ENCODE data around the gene CHRM2. TPM values are rescaled to one million over a fixed set of nuclear protein-coding genes. Genes with fewer than 3 reads are reported as not detected.

The CHRM2 gene
- total RNA-seq, 4 donors from 2014 or later = 6.6 to 29.5 (median 10.7) TPM

GRCh38 chr7:136947347-136947746, 78.9 kb downstream of the CHRM2 start:
- DNase-seq = no peak
- intact Hi-C loops (cut with DNase I; ENCODE audit: low total_unique reads) (no loop called here), in situ Hi-C loops (cut with MboI; ENCODE audit: low pct_ligation_motif_present in 1 of 4, low pct_unique_long_range_greater_than_20kb in 1 of 4, low sequenced_read_pairs in 3 of 4) (no loop called here)
- TF ChIP-seq EP300 (IDR thresholded peaks at IDR 0.05; ENCODE audit: low read depth) (no peak), POLR2A (IDR thresholded peaks at IDR 0.05) (no peak), POLR2AphosphoS5 (IDR thresholded peaks at IDR 0.05) (no peak)
- TF ChIP-seq, protein P1, sequence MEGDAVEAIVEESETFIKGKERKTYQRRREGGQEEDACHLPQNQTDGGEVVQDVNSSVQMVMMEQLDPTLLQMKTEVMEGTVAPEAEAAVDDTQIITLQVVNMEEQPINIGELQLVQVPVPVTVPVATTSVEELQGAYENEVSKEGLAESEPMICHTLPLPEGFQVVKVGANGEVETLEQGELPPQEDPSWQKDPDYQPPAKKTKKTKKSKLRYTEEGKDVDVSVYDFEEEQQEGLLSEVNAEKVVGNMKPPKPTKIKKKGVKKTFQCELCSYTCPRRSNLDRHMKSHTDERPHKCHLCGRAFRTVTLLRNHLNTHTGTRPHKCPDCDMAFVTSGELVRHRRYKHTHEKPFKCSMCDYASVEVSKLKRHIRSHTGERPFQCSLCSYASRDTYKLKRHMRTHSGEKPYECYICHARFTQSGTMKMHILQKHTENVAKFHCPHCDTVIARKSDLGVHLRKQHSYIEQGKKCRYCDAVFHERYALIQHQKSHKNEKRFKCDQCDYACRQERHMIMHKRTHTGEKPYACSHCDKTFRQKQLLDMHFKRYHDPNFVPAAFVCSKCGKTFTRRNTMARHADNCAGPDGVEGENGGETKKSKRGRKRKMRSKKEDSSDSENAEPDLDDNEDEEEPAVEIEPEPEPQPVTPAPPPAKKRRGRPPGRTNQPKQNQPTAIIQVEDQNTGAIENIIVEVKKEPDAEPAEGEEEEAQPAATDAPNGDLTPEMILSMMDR (IDR thresholded peaks at IDR 0.05) = no peak
- Histone ChIP-seq H3K9me3 (no peaks in the 10 kb centered on the region), H3K4me3 (no peak overlapping the region), H3K4me1 (no peaks in the 10 kb centered on the region), H3K27me3 (no peaks in the 10 kb centered on the region), H3K36me3 (no peaks in the 10 kb centered on the region), H3K27ac (no peak overlapping the region)

DNA sequence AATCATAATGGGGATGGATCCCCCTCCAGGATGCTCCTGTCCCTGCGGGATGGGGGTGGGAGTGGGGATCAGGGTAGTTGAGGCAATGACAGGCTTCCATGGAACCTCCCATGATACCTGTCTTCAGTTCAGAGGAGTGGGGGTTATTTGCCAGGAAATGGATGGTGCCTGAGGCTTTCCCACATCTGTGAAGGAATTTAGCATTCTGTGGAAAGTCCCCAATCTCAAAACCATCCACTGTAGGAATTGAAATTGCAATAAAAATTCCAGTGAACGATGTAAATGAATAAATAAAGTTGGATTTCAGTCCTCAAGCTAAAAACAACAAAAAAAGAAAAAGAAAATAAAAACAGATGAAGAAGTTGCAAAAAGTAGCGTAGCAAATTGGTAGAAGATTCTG, 81.9 kb downstream of the CHRM2 start:
- in situ Hi-C loops (cut with MboI; ENCODE audit: low pct_ligation_motif_present in 1 of 4, low pct_unique_long_range_greater_than_20kb in 1 of 4, low sequenced_read_pairs in 3 of 4) = no loop called here
- Histone ChIP-seq H3K4me1 (no peaks in the 10 kb centered on the region), H3K4me3 (no peak overlapping the region), H3K9me3 (no peaks in the 10 kb centered on the region), H3K27ac (no peak overlapping the region), H3K36me3 (no peaks in the 10 kb centered on the region), H3K27me3 (no peaks in the 10 kb centered on the region)
- intact Hi-C loops (cut with DNase I; ENCODE audit: low total_unique reads) = no loop called here
- TF ChIP-seq, protein P1 (IDR thresholded peaks at IDR 0.05) = no peak
- TF ChIP-seq EP300 (IDR thresholded peaks at IDR 0.05; ENCODE audit: low read depth) = no peak
- TF ChIP-seq POLR2A (IDR thresholded peaks at IDR 0.05) = no peak
- TF ChIP-seq POLR2AphosphoS5 (IDR thresholded peaks at IDR 0.05) = no peak
- WGBS, 2 donors (ENCODE audit: low coverage in 1 of 2) = 68 to 69% methylated on average over 3 of the region's 3 CpGs
- DNase-seq = no peak

DNA sequence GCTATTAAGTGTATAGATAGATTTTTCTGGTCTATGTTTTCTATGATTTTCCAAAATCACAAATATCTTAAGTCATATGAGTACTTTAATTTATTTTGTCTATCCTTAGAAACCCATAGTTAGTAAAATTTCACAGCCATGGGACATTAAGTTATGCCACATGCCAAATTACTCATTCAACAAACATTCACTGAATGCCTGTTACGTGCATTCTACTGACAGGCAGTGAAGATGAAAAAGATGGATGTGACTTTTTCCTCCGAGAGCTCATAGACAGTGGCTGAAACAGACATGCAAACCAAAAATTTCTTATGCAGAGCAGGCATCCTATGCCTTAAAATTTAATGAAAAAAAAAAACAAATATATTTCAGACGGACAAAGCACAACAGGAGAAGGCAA, 84.9 kb downstream of the CHRM2 start:
- in situ Hi-C loops (cut with MboI; ENCODE audit: low pct_ligation_motif_present in 1 of 4, low pct_unique_long_range_greater_than_20kb in 1 of 4, low sequenced_read_pairs in 3 of 4) (no loop called here), intact Hi-C loops (cut with DNase I; ENCODE audit: low total_unique reads) (no loop called here)
- no peak overlapping the region for H3K4me3 ChIP-seq
- TF ChIP-seq EP300 (IDR thresholded peaks at IDR 0.05; ENCODE audit: low read depth) (no peak), POLR2A (IDR thresholded peaks at IDR 0.05) (no peak), POLR2AphosphoS5 (IDR thresholded peaks at IDR 0.05) (no peak)
- TF ChIP-seq, protein P1 (IDR thresholded peaks at IDR 0.05) = no peak
- DNase-seq = no peak
- WGBS, 2 donors (ENCODE audit: low coverage in 1 of 2) = 64 to 68% methylated on average over 3 of the region's 3 CpGs
- no peaks in the 10 kb centered on the region for H3K9me3 ChIP-seq
- H3K36me3 ChIP-seq = no peaks in the 10 kb centered on the region
- no peaks in the 10 kb centered on the region for H3K27me3 ChIP-seq
- H3K27ac ChIP-seq = peak overlapping the region in 2 of 4 donors; percentile 20 to 22
- peaks cover 0 to 5% (median 2%) of the 10 kb centered on the region in 4 donors for H3K4me1 ChIP-seq

GRCh38 chr7:136956232-136956631, 87.8 kb downstream of the CHRM2 start:
- Histone ChIP-seq H3K9me3 (no peaks in the 10 kb centered on the region), H3K4me1 (peaks cover 0 to 5% (median 2%) of the 10 kb centered on the region in 4 donors), H3K27me3 (no peaks in the 10 kb centered on the region), H3K36me3 (no peaks in the 10 kb centered on the region), H3K27ac (peak overlapping the region in 2 of 4 donors; percentile 11 to 29), H3K4me3 (no peak overlapping the region)
- intact Hi-C loops (cut with DNase I; ENCODE audit: low total_unique reads) (no loop called here), in situ Hi-C loops (cut with MboI; ENCODE audit: low pct_ligation_motif_present in 1 of 4, low pct_unique_long_range_greater_than_20kb in 1 of 4, low sequenced_read_pairs in 3 of 4) (no loop called here)
- no peak for TF ChIP-seq POLR2AphosphoS5 (IDR thresholded peaks at IDR 0.05)
- TF ChIP-seq, protein P1 (IDR thresholded peaks at IDR 0.05) = no peak
- no peak for TF ChIP-seq POLR2A (IDR thresholded peaks at IDR 0.05)
- no peak for TF ChIP-seq EP300 (IDR thresholded peaks at IDR 0.05; ENCODE audit: low read depth)
- DNase-seq = no peak
- WGBS, 2 donors (ENCODE audit: low coverage in 1 of 2) = 68 to 80% methylated on average over 1 of the region's 1 CpG
